WTC11 (cell line): ENCODE measurements around the gene DOCK8. TPM values are rescaled to one million over a fixed set of nuclear protein-coding genes. Genes with fewer than 3 reads are reported as not detected.

Experiments
- ATAC-seq: fragments of 200-7000 bp; cut with Tn5 transposase; 2 replicates; pipeline ENCODE4 v1.10.0; 2021; ENCODE audit warnings: mild to moderate bottlenecking, moderate library complexity
- CTCF ChIA-PET: fragments of 300-600 bp; sonication (Branson Sonifier 250); formaldehyde crosslinking; loops from one replicate; lab custom pipeline; 2021; ENCODE audit warnings: antibody characterized with exemption; lab: Charles Lee
- POLR2A ChIA-PET: fragments of 350-600 bp; sonication (Branson Sonifier 250); formaldehyde crosslinking; loops from one replicate; lab custom pipeline; 2021; ENCODE audit warnings: antibody characterized with exemption; lab: Charles Lee
- DNase-seq: peaks from one replicate; pipeline ENCODE4 v3.0.0; 2021; ENCODE audit warnings: low spot score
- H3K27ac Mint-ChIP-seq: 2 replicates; pipeline ENCODE4 v1.8.0; 2021; ENCODE audit warnings: mixed read lengths
- H3K27me3 Mint-ChIP-seq: 2 replicates; pipeline ENCODE4 v1.8.0; 2021; ENCODE audit warnings: low read depth, mild to moderate bottlenecking, moderate library complexity, mixed read lengths
- H3K36me3 Mint-ChIP-seq: 2 replicates; pipeline ENCODE4 v1.8.0; 2021; ENCODE audit warnings: mixed read lengths
- H3K4me1 Mint-ChIP-seq: 2 replicates; pipeline ENCODE4 v1.8.0; 2022; ENCODE audit warnings: mixed read lengths
- H3K4me3 Mint-ChIP-seq: 2 replicates; pipeline ENCODE4 v1.8.0; 2021; ENCODE audit warnings: mild to moderate bottlenecking, moderate library complexity, mixed read lengths
- H3K9me3 Mint-ChIP-seq: 2 replicates; pipeline ENCODE4 v1.8.0; 2021; ENCODE audit warnings: mixed read lengths
- CREB1 ChIP-seq: sonication (generic); formaldehyde crosslinking; IDR thresholded peaks from 2 replicates; pipeline ENCODE4 v1.8.0; 2023; ENCODE audit warnings: mild to moderate bottlenecking, missing genetic modification reagents
- ELF4 ChIP-seq: sonication (generic); formaldehyde crosslinking; IDR thresholded peaks from 2 replicates; pipeline ENCODE4 v1.8.1; 2022; ENCODE audit warnings: low read depth, mild to moderate bottlenecking, moderate library complexity, missing genetic modification reagents
- ESRRA ChIP-seq: sonication (generic); formaldehyde crosslinking; IDR thresholded peaks from 2 replicates; pipeline ENCODE4 v1.8.1; 2022; ENCODE audit warnings: mild to moderate bottlenecking, missing genetic modification reagents, borderline replicate concordance
- FOXJ3 ChIP-seq: sonication (generic); formaldehyde crosslinking; IDR thresholded peaks from 2 replicates; pipeline ENCODE4 v1.9.0; 2021; ENCODE audit warnings: missing genetic modification reagents, mild to moderate bottlenecking, borderline replicate concordance
- GABPB1 ChIP-seq: sonication (generic); formaldehyde crosslinking; IDR thresholded peaks from 2 replicates; pipeline ENCODE4 v1.8.1; 2023; ENCODE audit warnings: mild to moderate bottlenecking, missing genetic modification reagents
- HMGA2 ChIP-seq: fragments of 250-450 bp; sonication (Bioruptor Pico); IDR thresholded peaks from 2 replicates; pipeline ENCODE4 v1.4.0; 2021; ENCODE audit warnings: mild to moderate bottlenecking, moderate library complexity
- KAT7 ChIP-seq: sonication (generic); formaldehyde crosslinking; IDR thresholded peaks from 2 replicates; pipeline ENCODE4 v1.8.1; 2023; ENCODE audit warnings: missing genetic modification reagents, mild to moderate bottlenecking, borderline replicate concordance
- NFE2L1 ChIP-seq: sonication (generic); formaldehyde crosslinking; IDR thresholded peaks from 2 replicates; pipeline ENCODE4 v1.8.1; 2023; ENCODE audit warnings: missing genetic modification reagents
- OVOL2 ChIP-seq: fragments of 250-450 bp; sonication (Bioruptor Pico); IDR thresholded peaks from 2 replicates; pipeline ENCODE4 v1.9.0; 2021; ENCODE audit warnings: mild to moderate bottlenecking, borderline replicate concordance
- RELA ChIP-seq: sonication (generic); formaldehyde crosslinking; IDR thresholded peaks from 2 replicates; pipeline ENCODE4 v1.8.1; 2022; ENCODE audit warnings: missing genetic modification reagents, mild to moderate bottlenecking, borderline replicate concordance
- RORB ChIP-seq: fragments of 250-450 bp; sonication (Bioruptor Pico); IDR thresholded peaks from 2 replicates; pipeline ENCODE4 v1.9.0; 2021; ENCODE audit warnings: mild to moderate bottlenecking
- SOX15 ChIP-seq: fragments of 250-450 bp; sonication (Bioruptor Pico); IDR thresholded peaks from 2 replicates; pipeline ENCODE4 v1.9.0; 2021; ENCODE audit warnings: mild to moderate bottlenecking
- ZBTB21 ChIP-seq: sonication (generic); formaldehyde crosslinking; IDR thresholded peaks from 2 replicates; pipeline ENCODE4 v1.8.1; 2023; ENCODE audit warnings: mild to moderate bottlenecking, missing genetic modification reagents, borderline replicate concordance
- ZNF232 ChIP-seq: sonication (generic); formaldehyde crosslinking; IDR thresholded peaks from 2 replicates; pipeline ENCODE4 v1.8.0; 2022; ENCODE audit warnings: mild to moderate bottlenecking, missing genetic modification reagents
- ZNF396 ChIP-seq: fragments of 250-450 bp; sonication (Bioruptor Pico); IDR thresholded peaks from 2 replicates; pipeline ENCODE4 v1.8.0; 2021; ENCODE audit warnings: mild to moderate bottlenecking, moderate library complexity, borderline replicate concordance
- total RNA-seq: library from RNA; stranded (reverse); gene quantifications from 3 replicates; pipeline ENCODE4 v1.2.3, GENCODE V29; 2021
- TF ChIP-seq, protein P1 (sequence below): sonication (generic); formaldehyde crosslinking; IDR thresholded peaks from 2 replicates; pipeline ENCODE4 v1.8.1; 2023; ENCODE audit warnings: mild to moderate bottlenecking, missing genetic modification reagents
- TF ChIP-seq, protein P2 (sequence below): sonication (generic); formaldehyde crosslinking; IDR thresholded peaks from 2 replicates; pipeline ENCODE4 v1.8.0; 2022; ENCODE audit warnings: mild to moderate bottlenecking, missing genetic modification reagents
- TF ChIP-seq, protein P3 (sequence below): sonication (generic); formaldehyde crosslinking; IDR thresholded peaks from 2 replicates; pipeline ENCODE4 v1.8.1; 2022; ENCODE audit warnings: mild to moderate bottlenecking, missing genetic modification reagents, moderate library complexity, borderline replicate concordance
- TF ChIP-seq, protein P4 (sequence below): fragments of 200-600 bp; IDR thresholded peaks from 2 replicates; pipeline ENCODE4 v1.8.0; 2022; ENCODE audit warnings: antibody characterized with exemption
- TF ChIP-seq, protein P5 (sequence below): sonication (generic); formaldehyde crosslinking; IDR thresholded peaks from 2 replicates; pipeline ENCODE4 v1.8.0; 2022; ENCODE audit warnings: mild to moderate bottlenecking, missing genetic modification reagents
- TF ChIP-seq, protein P6 (sequence below): sonication (generic); formaldehyde crosslinking; IDR thresholded peaks from 2 replicates; pipeline ENCODE4 v1.8.0; 2023; ENCODE audit warnings: mild to moderate bottlenecking, missing genetic modification reagents
- TF ChIP-seq, protein P7 (sequence below): fragments of 250-450 bp; sonication (Bioruptor Pico); IDR thresholded peaks from 2 replicates; pipeline ENCODE4 v1.8.0; 2021; ENCODE audit warnings: mild to moderate bottlenecking

The DOCK8 gene
- total RNA-seq, 1 experiment from 2014 or later, result 3.2 TPM

DNA sequence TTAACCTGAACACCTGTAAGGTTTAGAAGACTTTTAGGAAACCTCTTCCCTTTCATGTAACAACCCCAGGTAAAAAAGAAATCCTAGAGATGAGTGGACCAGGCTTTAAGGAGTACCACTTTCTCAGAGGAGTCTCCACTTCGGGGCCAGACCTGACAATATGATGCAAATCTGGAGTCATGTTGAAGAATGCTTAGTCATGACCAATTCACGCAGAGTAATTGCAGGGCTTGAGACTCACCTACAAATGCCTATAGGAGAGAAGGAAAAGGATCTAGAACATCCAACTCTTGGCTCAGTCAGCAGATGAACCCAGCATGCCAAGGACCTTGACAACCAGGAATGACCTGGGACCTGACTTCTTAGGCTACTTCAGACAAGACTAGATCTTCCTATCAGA, 235.4 kb downstream of the DOCK8 start (continued):
- TF ChIP-seq, protein P1, sequence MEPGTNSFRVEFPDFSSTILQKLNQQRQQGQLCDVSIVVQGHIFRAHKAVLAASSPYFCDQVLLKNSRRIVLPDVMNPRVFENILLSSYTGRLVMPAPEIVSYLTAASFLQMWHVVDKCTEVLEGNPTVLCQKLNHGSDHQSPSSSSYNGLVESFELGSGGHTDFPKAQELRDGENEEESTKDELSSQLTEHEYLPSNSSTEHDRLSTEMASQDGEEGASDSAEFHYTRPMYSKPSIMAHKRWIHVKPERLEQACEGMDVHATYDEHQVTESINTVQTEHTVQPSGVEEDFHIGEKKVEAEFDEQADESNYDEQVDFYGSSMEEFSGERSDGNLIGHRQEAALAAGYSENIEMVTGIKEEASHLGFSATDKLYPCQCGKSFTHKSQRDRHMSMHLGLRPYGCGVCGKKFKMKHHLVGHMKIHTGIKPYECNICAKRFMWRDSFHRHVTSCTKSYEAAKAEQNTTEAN (CRISPR knock-in tag), result no peak
- TF ChIP-seq RELA (no peak), NFE2L1 (CRISPR knock-in tag) (no peak), ELF4 (CRISPR knock-in tag) (no peak), ZNF232 (CRISPR knock-in tag) (no peak), FOXJ3 (CRISPR knock-in tag) (no peak), CREB1 (no peak), SOX15 (CRISPR knock-in tag) (no peak)
- TF ChIP-seq, protein P2, sequence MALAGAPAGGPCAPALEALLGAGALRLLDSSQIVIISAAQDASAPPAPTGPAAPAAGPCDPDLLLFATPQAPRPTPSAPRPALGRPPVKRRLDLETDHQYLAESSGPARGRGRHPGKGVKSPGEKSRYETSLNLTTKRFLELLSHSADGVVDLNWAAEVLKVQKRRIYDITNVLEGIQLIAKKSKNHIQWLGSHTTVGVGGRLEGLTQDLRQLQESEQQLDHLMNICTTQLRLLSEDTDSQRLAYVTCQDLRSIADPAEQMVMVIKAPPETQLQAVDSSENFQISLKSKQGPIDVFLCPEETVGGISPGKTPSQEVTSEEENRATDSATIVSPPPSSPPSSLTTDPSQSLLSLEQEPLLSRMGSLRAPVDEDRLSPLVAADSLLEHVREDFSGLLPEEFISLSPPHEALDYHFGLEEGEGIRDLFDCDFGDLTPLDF (CRISPR knock-in tag), result no peak
- TF ChIP-seq, all 79 proteins: peak for 0

DNA sequence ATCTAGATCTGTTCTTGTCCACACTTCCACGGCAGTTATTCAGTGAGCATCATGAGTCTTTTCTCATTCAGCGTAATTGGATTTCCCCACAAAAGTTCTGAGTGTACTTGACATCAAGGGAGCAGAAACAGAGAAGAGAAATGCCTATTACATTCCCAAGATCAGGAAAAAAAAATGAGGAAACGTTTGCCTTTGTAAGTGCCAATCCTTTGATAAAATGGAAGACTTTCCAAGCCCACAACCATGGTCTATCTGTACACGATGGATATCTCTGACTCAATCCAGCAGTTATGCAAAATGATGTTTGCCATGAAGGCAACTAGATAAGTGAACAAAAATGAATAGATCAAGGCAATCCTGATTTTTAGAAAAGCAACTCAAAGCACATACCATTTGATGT, 235.9 kb downstream of the DOCK8 start:
- Mint-ChIP-seq H3K9me3 (peaks cover 2% of the 10 kb centered on the region; the same call in 1 of the 2 replicates), H3K4me3 (no peak overlapping the region), H3K27ac (no peak overlapping the region), H3K4me1 (peaks cover 5% of the 10 kb centered on the region), H3K36me3 (peaks cover 2% of the 10 kb centered on the region; the same call in 1 of the 2 replicates), H3K27me3 (no peaks in the 10 kb centered on the region)
- no peak for TF ChIP-seq OVOL2 (CRISPR knock-in tag)
- no peak for TF ChIP-seq ESRRA (CRISPR knock-in tag)
- TF ChIP-seq ZBTB21 (CRISPR knock-in tag), result no peak
- TF ChIP-seq, protein P3, sequence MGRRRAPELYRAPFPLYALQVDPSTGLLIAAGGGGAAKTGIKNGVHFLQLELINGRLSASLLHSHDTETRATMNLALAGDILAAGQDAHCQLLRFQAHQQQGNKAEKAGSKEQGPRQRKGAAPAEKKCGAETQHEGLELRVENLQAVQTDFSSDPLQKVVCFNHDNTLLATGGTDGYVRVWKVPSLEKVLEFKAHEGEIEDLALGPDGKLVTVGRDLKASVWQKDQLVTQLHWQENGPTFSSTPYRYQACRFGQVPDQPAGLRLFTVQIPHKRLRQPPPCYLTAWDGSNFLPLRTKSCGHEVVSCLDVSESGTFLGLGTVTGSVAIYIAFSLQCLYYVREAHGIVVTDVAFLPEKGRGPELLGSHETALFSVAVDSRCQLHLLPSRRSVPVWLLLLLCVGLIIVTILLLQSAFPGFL (CRISPR knock-in tag), result no peak
- TF ChIP-seq, protein P4, sequence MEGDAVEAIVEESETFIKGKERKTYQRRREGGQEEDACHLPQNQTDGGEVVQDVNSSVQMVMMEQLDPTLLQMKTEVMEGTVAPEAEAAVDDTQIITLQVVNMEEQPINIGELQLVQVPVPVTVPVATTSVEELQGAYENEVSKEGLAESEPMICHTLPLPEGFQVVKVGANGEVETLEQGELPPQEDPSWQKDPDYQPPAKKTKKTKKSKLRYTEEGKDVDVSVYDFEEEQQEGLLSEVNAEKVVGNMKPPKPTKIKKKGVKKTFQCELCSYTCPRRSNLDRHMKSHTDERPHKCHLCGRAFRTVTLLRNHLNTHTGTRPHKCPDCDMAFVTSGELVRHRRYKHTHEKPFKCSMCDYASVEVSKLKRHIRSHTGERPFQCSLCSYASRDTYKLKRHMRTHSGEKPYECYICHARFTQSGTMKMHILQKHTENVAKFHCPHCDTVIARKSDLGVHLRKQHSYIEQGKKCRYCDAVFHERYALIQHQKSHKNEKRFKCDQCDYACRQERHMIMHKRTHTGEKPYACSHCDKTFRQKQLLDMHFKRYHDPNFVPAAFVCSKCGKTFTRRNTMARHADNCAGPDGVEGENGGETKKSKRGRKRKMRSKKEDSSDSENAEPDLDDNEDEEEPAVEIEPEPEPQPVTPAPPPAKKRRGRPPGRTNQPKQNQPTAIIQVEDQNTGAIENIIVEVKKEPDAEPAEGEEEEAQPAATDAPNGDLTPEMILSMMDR, result no peak
- TF ChIP-seq, protein P5, sequence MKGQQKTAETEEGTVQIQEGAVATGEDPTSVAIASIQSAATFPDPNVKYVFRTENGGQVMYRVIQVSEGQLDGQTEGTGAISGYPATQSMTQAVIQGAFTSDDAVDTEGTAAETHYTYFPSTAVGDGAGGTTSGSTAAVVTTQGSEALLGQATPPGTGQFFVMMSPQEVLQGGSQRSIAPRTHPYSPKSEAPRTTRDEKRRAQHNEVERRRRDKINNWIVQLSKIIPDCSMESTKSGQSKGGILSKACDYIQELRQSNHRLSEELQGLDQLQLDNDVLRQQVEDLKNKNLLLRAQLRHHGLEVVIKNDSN (CRISPR knock-in tag), result no peak
- TF ChIP-seq HMGA2 (CRISPR knock-in tag), result no peak
- no peak for TF ChIP-seq ZNF396 (CRISPR knock-in tag)
- TF ChIP-seq GABPB1, result no peak
- TF ChIP-seq, protein P6, sequence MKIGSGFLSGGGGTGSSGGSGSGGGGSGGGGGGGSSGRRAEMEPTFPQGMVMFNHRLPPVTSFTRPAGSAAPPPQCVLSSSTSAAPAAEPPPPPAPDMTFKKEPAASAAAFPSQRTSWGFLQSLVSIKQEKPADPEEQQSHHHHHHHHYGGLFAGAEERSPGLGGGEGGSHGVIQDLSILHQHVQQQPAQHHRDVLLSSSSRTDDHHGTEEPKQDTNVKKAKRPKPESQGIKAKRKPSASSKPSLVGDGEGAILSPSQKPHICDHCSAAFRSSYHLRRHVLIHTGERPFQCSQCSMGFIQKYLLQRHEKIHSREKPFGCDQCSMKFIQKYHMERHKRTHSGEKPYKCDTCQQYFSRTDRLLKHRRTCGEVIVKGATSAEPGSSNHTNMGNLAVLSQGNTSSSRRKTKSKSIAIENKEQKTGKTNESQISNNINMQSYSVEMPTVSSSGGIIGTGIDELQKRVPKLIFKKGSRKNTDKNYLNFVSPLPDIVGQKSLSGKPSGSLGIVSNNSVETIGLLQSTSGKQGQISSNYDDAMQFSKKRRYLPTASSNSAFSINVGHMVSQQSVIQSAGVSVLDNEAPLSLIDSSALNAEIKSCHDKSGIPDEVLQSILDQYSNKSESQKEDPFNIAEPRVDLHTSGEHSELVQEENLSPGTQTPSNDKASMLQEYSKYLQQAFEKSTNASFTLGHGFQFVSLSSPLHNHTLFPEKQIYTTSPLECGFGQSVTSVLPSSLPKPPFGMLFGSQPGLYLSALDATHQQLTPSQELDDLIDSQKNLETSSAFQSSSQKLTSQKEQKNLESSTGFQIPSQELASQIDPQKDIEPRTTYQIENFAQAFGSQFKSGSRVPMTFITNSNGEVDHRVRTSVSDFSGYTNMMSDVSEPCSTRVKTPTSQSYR (CRISPR knock-in tag), result no peak
- TF ChIP-seq, protein P7, sequence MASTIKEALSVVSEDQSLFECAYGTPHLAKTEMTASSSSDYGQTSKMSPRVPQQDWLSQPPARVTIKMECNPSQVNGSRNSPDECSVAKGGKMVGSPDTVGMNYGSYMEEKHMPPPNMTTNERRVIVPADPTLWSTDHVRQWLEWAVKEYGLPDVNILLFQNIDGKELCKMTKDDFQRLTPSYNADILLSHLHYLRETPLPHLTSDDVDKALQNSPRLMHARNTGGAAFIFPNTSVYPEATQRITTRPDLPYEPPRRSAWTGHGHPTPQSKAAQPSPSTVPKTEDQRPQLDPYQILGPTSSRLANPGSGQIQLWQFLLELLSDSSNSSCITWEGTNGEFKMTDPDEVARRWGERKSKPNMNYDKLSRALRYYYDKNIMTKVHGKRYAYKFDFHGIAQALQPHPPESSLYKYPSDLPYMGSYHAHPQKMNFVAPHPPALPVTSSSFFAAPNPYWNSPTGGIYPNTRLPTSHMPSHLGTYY (CRISPR knock-in tag), result no peak
- TF ChIP-seq KAT7 (CRISPR knock-in tag), result no peak
- no peak for TF ChIP-seq ELF4 (CRISPR knock-in tag)
- TF ChIP-seq SOX15 (CRISPR knock-in tag), result no peak
- TF ChIP-seq RORB (CRISPR knock-in tag), result no peak
- CTCF ChIA-PET, result no interaction called here
- ATAC-seq, result no peak
- POLR2A ChIA-PET, result no interaction called here
- DNase-seq, result no peak
